Activated CD4-positive, alpha-beta T cell treated with anti-CD3 and anti-CD28 coated beads, Interleukin-2, Interleukin-4, amounts not matched to agents 100 ng/mL and 50 ng/mL, durations not matched to agents 16 hours and 8 hours (primary cell): ENCODE data around the gene IFNA10.
A peak's percentile ranks its signal among the peaks of the same experiment; 100 is the strongest.
"Not testable (repeated sequence)": the region's sequence is repeated elsewhere in the genome, so short reads cannot be mapped to it uniquely, and the experiment has no call there.

ENCODE experiments used
- DNase-seq: peaks from one replicate; pipeline ENCODE4 v3.0.0-alpha.2; 2020; ENCODE audit warnings: low spot score

IFNA10 gene

GRCh38 chr9:21207043-21207442, at the start of gene IFNA10:
TSS of gene IFNA10 (minus strand) at chr9:21207143. CDS start at chr9:21207097, 46 bp downstream.
- not testable (repeated sequence) for DNase-seq

GRCh38 chr9:21255538-21256212, 48.7 kb upstream of the IFNA10 start:
- no peak for DNase-seq

- DNase-seq: peak; percentile 18
Observed at GRCh38 chr9:21252721-21253547, 46.0 kb upstream of the IFNA10 start.

DNA sequence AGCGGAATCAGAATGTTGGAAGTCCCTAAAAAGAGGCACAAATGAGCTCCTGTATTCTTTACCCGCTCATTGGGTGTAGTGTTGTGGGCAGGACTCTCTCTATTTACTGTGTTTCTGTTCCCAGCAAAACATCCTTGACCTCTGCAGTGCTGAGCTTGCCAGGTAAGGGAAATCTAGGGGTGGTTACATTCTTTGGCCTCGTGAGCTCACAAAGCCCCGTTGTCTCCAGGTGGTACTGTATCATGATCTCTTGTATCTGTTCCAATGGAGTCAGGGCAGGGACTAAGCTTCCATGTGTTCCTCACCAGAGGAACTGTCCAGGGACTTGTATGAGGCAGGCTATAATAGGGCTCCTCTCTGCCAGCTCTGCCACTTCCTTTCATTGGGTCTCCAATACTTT, 44.7 kb upstream of the IFNA10 start:
- DNase-seq: no peak

GRCh38 chr9:21251190-21251589, 44.2 kb upstream of the IFNA10 start:
- no peak for DNase-seq

DNA sequence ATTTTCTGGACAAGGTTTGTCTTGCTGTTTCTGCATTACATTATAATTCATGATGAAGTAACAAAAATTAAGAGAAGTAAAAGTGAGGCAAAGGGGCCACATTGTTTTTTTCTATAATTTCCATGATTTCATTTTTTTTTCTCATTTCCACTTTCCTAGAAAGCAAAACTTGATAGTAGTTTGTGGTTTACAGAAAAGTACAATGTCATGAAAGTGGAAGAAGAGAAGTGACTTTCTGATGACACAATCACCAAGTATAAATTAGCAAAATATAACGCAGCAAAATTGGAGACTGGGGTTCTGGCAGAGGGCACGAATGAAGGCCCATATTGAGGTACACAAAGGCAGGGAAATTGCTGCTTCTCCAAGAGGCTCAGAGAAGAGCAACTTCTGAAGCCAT, 37.9 kb upstream of the IFNA10 start:
- no peak for DNase-seq

- DNase-seq: no peak
Observed at GRCh38 chr9:21239911-21240310, 33.0 kb upstream of the IFNA10 start, which contains the start of gene IFNA14. TSS of gene IFNA14 (minus strand) at chr9:21240005. CDS start at chr9:21239935, 70 bp downstream.

DNA sequence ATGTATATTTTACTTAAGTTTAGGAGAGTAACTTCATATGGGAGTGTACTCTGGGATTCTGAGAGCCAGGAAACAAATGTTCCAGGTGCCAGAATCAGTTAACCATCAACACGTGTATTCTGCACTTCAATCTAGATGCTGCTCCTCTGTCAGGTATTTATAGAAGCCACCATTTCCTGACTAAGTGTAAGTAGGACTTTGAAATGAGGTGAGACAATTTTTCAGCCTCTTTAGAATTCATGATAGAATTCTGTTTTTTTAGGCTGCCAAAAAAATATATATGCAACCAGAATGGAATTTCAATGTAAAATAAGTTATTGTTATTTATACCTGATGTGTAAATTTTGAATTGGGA, 29.4 kb upstream of the IFNA10 start:
- not testable (repeated sequence) for DNase-seq

DNA sequence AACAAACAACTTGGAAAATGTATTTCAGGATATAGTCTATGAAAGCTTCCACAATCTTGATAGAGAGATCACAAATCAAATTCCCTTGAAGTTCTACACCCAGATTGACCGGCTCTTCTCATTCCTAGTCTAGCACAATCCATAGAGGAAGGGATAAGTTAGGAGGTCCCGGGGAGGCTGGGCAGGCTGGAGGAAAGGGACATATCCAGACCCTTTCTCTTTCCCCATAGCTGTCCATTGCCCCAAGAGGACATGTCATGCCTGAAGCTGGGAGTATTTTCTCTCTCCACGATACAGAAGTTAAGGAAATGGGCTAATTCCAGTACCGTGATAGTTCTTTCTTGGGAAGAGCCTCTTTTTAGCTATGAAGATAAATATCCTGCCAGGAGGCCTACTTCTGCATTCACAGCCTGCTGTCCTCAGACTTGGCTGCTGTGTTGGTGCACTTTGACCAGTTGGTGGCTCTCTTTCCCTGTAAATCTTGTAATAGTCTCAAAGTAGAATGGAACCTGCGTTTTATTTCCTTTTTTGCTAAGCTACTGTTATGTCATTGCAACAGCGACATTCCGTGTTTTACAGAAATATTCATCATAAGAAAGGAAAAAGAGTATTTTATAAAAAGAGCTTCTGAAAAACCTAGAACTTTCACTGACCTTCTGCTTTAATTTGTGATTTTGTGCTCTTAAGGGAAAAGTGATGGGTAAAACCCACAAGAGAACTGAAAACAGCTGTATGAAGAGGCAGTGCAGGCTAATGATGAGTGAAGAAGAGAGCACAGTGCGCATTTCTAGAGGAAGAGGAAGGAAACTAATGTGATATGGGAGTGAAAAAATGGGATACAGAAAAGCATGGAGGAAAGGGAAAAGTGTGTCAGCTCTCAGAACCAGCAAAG, 28.8 kb upstream of the IFNA10 start:
- peak; percentile 38 for DNase-seq

DNA sequence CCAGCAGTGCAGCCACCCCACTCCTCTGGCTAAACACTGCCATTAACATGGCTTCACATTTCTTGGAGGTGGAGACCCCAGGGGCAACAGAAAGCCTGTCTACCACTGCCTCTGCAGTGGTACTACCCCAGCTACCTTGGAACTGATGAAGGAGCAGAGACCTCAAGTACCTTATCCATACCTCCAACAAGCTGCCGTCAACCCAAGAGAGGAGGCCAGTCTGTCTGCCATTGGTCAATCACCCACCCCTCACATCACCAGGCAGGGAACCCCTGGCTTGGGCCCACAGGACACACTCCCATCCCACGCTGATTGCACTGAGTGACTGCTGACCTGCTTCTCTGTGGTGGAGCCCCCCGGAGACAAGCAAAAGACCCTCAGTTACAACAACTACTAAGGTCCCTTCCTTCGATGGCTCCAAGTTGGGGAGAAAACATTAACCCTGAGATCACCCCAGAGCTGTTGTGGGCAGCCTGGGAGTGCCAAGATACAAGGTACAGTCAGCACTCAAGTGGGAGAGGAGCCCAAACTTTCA, 27.3 kb upstream of the IFNA10 start:
- DNase-seq: no peak

DNA sequence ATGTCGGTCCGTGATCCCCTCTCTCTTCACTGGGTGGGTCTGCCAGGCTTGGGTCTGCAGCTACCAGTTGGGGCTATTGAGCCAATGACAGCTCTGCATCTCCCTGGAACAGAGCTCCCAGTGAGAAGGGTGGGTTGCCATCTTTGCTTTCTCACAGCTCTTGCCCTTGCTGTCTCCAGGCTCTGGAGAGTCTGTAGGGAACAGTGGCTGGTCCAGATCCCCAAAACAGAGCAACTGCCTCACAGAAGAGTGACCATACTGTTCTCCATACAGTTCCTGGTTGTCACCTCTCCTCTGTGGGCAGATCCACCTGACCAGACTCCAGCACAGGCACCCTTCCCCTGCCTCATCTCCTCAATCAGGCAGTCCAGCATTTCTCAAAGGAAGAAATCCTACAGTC, 26.3 kb upstream of the IFNA10 start:
- DNase-seq: no peak

- DNase-seq: no peak
Observed at GRCh38 chr9:21228122-21228521, 21.2 kb upstream of the IFNA10 start, which contains the start of gene IFNA17. TSS of gene IFNA17 (minus strand) at chr9:21228222. CDS start at chr9:21228173, 49 bp downstream.

GRCh38 chr9:21217211-21217610, 10.3 kb upstream of the IFNA10 start, which contains the start of gene IFNA16:
TSS of gene IFNA16 (minus strand) at chr9:21217311. CDS start at chr9:21217305, 6 bp downstream.
- not testable (repeated sequence) for DNase-seq

DNA sequence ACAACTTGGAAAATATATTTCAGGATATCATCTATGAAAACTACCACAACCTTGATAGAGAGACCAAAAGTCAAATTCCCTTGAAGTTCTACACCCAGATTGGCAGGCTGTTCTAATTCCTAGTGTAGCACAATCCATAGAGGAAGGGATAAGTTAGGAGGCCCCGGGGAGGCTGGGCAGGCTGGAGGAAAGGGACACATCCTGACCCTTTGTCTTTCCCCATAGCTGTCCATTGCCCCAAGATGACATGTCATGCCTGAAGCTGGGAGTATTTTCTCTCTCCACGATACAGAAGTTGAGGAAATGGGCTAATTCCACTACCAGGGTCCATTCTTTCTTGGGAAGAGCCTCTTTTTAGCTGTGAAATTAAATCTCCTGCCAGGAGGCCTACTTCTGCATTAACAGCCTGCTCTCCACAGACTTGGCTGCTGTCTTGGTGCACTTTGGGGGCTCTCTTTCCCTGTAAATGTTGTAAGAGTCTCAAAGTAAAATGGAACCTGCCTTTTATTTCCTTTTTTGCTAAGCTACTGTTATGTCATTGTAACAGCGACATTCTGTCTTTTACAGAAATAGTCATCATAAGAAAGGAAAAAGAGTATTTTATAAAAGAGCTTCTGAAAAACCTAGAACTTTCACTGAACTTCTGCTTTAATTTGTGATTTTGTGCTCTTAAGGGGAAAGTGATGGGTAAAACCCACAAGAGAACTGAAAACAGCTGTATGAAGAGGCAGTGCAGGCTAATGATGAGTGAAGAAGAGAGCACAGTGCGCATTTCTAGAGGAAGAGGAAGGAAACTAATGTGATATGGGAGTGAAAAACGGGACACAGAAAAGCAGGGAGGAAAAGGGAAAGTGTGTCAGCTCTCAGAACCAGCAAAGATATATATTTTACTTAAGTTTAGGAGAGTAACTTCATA, 6.7 kb upstream of the IFNA10 start:
- not testable (repeated sequence) for DNase-seq

DNA sequence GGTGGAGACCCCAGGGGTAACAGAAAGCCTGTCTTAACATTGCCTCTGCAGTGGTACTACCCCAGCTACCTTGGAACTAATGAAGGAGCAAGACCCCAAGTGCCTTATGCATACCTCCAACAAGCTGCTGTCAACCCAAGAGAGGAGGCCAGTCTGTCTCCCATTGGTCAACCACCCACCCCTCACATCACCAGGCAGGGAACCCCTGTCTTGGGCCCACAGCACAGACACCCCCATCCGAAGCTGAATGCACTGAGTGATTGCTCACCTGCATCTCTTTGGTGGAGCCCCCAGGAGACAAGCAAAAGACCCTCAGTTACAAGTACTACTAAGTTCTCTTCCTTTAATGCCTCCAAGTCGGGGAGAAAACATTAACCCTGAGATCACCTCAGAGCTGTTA, 5.2 kb upstream of the IFNA10 start:
- not testable (repeated sequence) for DNase-seq

- not testable (repeated sequence) for DNase-seq
Observed at GRCh38 chr9:21210782-21211181, 3.8 kb upstream of the IFNA10 start.

DNA sequence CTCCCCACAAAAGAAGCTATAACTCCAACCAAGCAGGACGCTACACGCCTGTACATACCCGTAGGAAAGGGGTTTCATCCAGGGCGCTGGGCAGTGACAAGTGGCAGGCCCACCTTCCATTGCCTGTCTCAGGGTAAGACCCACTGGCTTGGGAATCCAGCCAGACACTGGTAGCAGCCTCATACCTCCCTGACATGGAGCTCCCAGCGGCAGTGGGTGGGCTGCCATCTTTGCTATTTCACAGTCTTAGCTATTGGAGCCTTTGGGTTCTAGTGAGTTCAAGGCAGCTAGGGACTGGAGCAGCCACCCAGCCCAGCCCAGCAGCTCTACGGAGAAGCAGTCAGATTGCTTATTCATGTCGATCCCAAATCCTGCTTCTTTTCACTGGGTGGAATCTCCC, 3.4 kb upstream of the IFNA10 start:
- DNase-seq: no peak

- DNase-seq: peak; percentile 27
Observed at GRCh38 chr9:21205204-21205603, 1.7 kb downstream of the IFNA10 start.

GRCh38 chr9:21202105-21202504, 4.8 kb downstream of the IFNA10 start, which contains the start of gene IFNA7:
TSS of gene IFNA7 (minus strand) at chr9:21202205. CDS start at chr9:21202165, 40 bp downstream.
- DNase-seq: not testable (repeated sequence)
